ENCODE measurements around the gene ARMC9. TPM values are rescaled to one million over a fixed set of nuclear protein-coding genes. Genes with fewer than 3 reads are reported as not detected.
"Not testable (repeated sequence)": the region's sequence is repeated elsewhere in the genome, so short reads cannot be mapped to it uniquely, and the experiment has no call there.

Gene ARMC9
- total RNA-seq, 2 donors from 2014 or later: 6.9 to 10.1 TPM

GRCh38 chr2:231193216-231193615 lies 5.2 kb upstream of the ARMC9 start:
- Histone ChIP-seq H3K4me1 (peaks cover 18% of the 10 kb centered on the region), H3K27ac (no peak overlapping the region), H3K27me3 (no peaks in the 10 kb centered on the region), H3K36me3 (replicated peaks in 1 of 2; ENCODE audit: insufficient read depth in 1 of 2, low read depth in 2 of 2) (no peaks in the 10 kb centered on the region), H3K4me3 (no peak overlapping the region), H3K9me3 (no peaks in the 10 kb centered on the region)
- 84 to 89% methylated on average over 3 of the region's 3 CpGs for WGBS, 2 donors
- DNase-seq (no peak), ATAC-seq (no peak)
- TF ChIP-seq CTCF (IDR thresholded peaks at IDR 0.05): no peak
- no peak for TF ChIP-seq POLR2A (IDR thresholded peaks at IDR 0.05)
- intact Hi-C loops (cut with DNase I): no loop called here

- Histone ChIP-seq H3K4me3 (no peak overlapping the region), H3K27ac (no peak overlapping the region), H3K9me3 (no peaks in the 10 kb centered on the region), H3K4me1 (peaks cover 17% of the 10 kb centered on the region), H3K36me3 (replicated peaks in 1 of 2; ENCODE audit: insufficient read depth in 1 of 2, low read depth in 2 of 2) (no peaks in the 10 kb centered on the region), H3K27me3 (no peaks in the 10 kb centered on the region)
- TF ChIP-seq POLR2A (IDR thresholded peaks at IDR 0.05) (no peak), CTCF (IDR thresholded peaks at IDR 0.05) (no peak)
- DNase-seq (no peak), ATAC-seq (no peak)
- WGBS, 2 donors: 63 to 66% methylated on average over 5 of the region's 5 CpGs
- intact Hi-C loops (cut with DNase I): no loop called here
Observed at GRCh38 chr2:231196592-231196991, 1.8 kb upstream of the ARMC9 start.

GRCh38 chr2:231197196-231197595 lies 1.2 kb upstream of the ARMC9 start:
- H3K27ac ChIP-seq; DNase-seq; H3K27me3 ChIP-seq; ATAC-seq; H3K4me3 ChIP-seq; H3K9me3 ChIP-seq; intact Hi-C loops (cut with DNase I); H3K36me3 ChIP-seq (replicated peaks in 1 of 2; ENCODE audit: insufficient read depth in 1 of 2, low read depth in 2 of 2): not testable (repeated sequence)
- WGBS, 2 donors: 77 to 81% methylated on average over 7 of the region's 7 CpGs
- H3K4me1 ChIP-seq: peaks cover 17% of the 10 kb centered on the region

GRCh38 chr2:231197706-231198290 lies 633 bp upstream of the ARMC9 start:
- DNase-seq (no peak), ATAC-seq (no peak)
- Histone ChIP-seq H3K36me3 (replicated peaks in 1 of 2; ENCODE audit: insufficient read depth in 1 of 2, low read depth in 2 of 2) (no peaks in the 10 kb centered on the region), H3K27ac (peak overlapping the region in 3 of 4 donors; percentile 5 to 71 (median 67)), H3K27me3 (no peaks in the 10 kb centered on the region), H3K4me1 (peaks cover 17% of the 10 kb centered on the region), H3K9me3 (no peaks in the 10 kb centered on the region), H3K4me3 (peak overlapping the region; percentile 66 to 95)
- WGBS, 2 donors: 13 to 15% methylated on average over 11 of the region's 11 CpGs
- intact Hi-C loops (cut with DNase I): no loop called here
- TF ChIP-seq POLR2A (IDR thresholded peaks at IDR 0.05) (no peak), CTCF (IDR thresholded peaks at IDR 0.05) (no peak)

GRCh38 chr2:231199219-231199618 lies 788 bp downstream of the ARMC9 start:
- TF ChIP-seq POLR2A (IDR thresholded peaks at IDR 0.05): no peak
- TF ChIP-seq CTCF (IDR thresholded peaks at IDR 0.05): no peak
- Histone ChIP-seq H3K4me1 (peaks cover 17% of the 10 kb centered on the region), H3K27ac (peak overlapping the region in 2 of 4 donors; percentile 67 to 71), H3K27me3 (no peaks in the 10 kb centered on the region), H3K36me3 (replicated peaks in 1 of 2; ENCODE audit: insufficient read depth in 1 of 2, low read depth in 2 of 2) (no peaks in the 10 kb centered on the region), H3K9me3 (no peaks in the 10 kb centered on the region), H3K4me3 (peak overlapping the region; percentile 66 to 95)
- 20 to 25% methylated on average over 5 of the region's 5 CpGs for WGBS, 2 donors
- peak in 1 of 4 donors; percentile 22 for DNase-seq
- no peak for ATAC-seq
- intact Hi-C loops (cut with DNase I): no loop called here

Measured in body of pancreas (tissue), 4 donors.